Stimulated activated CD4-positive, alpha-beta T cell treated with anti-CD3 and anti-CD28 coated beads, Interleukin-1b, Interleukin-23, amount 100 ng/mL, for 4 hours (primary cell): ENCODE measurements around the gene IFIT2.
"Not testable (repeated sequence)": the region's sequence is repeated elsewhere in the genome, so short reads cannot be mapped to it uniquely, and the experiment has no call there.

ENCODE experiments used
- DNase-seq, 2 donors: peaks; one replicate each; pipeline ENCODE4 v3.0.0-alpha.2; 2020; ENCODE audit warnings: low read depth in 2 of 2

The IFIT2 gene

DNA sequence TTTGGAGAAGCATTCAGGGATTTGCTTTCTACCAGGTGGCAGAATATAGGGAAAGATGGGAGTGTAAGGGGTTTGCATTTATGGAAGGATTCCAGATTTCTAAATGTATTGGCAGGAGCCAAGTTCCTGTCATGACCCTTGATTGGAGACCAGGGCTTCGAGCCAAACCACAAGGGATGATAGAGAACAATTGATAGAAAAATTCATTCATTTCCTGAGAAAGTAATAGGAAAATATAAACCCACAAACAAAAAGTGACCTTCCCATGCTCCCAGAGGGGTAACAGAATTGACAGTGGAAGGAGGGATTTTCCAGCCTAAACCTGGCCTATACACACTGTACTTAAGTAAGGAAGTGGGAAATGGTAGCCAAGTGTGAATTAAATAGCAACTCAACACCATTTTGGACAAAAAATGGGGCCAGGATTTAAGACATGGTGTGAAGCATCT lies 22.4 kb upstream of the IFIT2 start:
- no peak for DNase-seq

DNA sequence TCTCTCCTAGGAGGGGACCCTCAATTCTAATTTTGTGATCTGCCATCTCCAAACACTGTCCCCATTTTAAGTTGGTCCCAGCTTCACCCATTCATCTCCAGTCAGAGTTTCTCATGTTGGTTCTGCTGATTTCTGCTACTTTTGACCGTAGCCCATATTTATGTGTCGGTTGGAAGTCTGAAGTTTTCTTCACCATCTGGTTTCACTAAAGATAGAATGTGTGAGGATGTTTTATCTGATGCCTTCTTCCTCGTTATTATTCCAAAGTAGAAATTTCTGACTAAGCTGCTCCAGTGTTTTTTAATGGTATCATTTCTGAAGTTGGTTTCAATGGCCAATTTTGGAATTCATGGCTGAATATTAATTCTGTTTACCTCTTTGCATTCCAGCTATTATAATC lies 21.3 kb upstream of the IFIT2 start:
- no peak for DNase-seq

DNA sequence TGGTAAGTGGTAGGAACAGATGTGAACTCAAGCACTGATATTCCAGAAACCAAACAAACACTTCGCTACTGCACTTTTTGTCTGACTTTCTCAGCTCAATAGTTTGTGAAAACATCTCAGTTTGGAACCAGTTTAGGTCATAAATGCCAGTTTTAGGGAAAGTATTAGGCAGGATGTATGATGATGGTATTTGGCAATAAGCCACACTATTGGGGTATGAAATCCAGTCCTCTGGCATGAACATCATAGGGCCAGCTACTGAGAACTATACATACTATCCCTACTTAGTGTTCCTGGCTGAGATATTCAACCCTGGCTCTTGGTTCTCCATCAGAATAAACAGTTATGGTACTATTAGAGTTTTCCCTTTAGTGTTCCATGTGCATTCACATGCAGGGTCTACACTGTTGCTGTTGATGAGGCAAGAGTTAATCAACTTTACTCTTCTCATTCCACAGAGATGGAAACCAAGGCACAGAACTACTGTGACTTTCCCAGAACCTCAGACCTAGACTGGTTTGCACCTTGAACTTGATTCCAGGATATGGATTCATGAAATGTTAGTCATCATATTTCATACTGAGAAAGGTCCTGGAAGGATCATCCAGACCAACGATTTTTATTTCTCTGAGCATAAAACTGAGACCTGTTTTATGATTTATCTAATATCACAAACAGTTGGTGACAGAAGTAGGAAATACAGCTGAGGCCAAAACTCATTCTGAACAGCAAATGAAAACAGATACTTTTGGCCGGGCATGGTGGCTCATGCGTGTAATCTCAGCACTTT lies 20.0 kb upstream of the IFIT2 start:
- no peak for DNase-seq

DNA sequence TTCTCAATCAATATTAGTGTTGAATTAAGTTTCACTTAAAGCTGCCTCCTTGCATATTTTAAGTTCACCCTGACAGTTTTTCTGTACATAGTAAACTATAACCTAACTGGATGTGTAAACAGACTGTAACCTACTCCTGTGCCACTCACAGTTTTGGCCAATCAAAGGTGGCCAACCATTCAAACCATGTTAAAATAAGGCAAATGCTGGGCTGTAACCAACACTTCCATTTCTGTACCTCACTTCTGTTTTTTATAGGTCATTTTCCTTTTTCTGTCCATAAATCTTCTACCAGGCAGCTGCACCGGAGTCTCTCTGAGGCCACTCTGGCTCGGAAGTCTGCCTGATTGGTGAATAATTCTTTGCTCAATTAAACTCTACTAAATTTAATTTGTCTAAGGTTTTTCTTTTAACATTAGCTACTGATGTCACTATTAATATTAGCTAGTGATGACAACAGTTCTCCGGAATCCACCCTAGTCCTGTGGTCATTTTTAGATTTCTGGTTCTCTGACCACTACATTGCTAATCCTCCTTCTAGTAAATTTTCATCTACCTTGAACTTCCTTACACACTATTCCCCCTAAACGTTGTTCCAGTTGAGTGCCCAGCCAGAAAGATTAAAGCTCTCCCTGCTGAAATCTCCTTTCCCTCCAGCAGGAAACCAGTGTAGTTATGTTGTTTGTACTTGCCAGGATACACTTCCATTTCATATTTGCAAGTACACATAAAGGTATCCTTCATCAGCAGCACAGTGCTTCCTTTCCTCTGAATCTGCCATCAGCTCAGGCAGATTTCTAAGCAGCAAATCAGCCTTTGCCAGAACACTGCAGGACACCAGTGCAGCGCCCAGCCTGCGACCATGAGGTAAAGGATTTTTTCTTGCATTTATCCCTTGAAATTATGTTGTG lies 18.6 kb upstream of the IFIT2 start:
- no peak for DNase-seq

DNA sequence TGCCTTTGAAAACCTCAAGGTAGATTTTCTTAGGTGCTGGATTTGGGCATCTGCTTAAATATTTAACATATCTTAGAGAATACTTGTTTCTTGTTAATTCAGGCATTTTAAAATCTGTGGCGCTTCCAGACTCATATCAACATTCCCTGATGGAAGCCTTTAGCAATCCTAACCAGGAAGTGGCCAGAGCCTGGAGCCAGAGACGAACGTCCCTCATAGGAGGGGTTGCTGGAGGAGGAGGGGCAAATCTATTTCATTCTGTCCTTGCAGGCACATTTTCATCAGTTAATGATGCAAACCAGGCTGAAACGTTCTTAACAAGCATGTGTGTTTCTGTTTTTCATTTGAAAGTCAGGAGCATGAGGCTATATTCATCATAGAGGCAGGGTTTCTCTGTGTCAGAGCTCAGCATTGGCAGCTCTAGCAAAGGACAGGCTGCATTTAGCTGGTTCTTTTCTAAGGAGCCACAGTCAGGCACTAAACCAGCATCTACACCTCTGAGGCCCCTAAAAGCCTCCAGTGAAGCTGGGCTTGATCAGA lies 17.8 kb upstream of the IFIT2 start:
- DNase-seq, result no peak

DNA sequence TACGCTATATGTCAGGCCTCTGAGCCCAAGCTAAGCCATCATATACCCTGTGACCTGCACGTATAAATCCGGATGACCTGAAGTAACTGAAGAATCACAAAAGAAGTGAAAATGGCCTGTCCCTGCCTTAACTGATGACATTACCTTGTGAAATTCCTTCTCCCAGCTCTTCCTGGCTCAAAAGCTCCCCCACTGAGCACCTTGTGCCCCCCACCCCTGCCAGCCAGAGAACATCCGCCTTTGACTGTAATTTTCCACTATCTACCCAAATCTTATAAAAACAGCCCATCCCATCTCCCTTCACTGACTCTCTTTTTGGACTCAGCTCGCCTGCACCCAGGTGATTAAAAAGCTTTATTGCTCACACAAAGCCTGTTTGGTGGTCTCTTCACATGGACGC lies 17.1 kb upstream of the IFIT2 start:
- DNase-seq, result not testable (repeated sequence)

DNA sequence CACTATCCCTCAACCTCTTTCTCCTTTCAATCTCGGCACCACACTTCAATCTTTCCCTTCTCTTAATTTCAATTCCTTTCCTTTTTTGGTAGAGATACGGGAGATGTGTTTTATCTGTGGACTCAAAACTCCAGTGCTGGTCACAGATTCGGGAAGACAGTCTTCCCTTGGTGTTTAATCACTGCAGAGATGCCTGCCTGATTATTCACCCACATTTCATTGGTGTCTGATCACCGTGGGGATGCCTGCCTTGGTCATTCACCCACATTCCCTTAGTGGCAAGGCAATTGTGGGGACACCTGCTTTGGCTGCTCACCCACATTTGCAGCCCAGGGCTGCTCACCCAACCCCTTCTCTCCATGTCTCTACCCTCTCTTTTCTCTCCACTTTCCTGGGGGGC lies 16.5 kb upstream of the IFIT2 start:
- not testable (repeated sequence) for DNase-seq

DNA sequence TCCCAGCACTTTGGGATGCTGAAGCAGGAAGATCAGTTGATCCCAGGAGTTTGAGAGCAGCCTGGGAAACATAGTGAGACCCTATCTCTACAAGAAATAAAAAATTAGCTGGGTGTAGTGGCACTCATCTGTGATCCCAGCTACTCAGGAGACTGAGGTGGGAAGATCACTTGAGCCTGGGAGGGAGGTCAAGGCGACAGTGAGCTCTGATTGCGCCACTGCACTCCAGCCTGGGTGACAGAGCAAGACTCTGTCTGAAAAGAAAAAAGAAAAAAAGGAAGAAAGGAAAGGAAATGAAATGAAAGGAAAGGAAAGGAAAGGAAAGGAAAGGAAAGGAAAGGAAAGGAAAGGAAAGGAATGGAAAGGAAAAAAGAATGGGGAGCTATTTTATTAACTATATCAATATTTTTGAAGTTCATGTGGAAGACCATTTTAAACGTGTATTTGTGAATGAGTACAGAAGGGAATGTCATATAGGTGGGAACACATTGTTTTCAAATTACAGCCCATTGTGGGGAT lies 7.1 kb upstream of the IFIT2 start:
- DNase-seq, result no peak

DNA sequence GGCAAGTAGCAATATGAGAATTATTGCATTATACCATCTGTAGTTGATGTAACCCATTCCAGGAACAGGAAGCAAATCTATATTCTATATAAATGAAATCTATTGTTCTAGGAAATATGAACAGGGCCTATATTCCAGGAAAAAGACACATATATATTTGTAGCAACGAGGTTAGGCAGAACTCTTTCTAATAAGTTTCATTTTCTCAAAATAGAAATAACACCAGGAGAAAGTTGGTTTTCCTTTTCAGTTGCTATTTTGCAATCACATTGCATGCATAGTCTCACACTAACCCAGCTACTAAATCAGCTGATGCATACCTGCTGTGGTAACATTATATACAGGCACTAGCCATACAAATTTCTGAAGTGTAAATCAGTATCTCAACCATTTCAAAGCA lies 6.2 kb upstream of the IFIT2 start:
- DNase-seq, result no peak

DNA sequence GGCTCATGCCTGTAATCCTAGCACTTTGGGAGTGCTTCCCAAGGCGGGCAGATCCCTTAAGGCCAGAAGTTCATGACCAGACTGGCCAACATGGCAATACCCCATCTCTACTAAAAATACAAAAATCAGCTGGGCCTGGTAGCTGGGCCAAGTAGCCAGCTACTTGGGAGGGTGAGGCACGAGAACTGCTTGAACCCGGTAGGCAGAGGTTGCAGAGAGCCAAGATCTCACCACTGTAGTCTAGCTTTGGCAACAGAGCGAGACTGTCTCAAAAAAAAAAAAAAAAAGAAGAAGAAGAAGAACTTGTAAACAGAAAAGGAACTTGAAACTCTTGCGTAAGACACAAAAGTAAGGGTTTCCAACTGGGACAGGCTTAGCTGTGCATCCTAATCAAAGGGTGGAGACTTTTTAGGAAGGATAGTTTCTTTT lies 5.6 kb upstream of the IFIT2 start:
- DNase-seq, result no peak

DNA sequence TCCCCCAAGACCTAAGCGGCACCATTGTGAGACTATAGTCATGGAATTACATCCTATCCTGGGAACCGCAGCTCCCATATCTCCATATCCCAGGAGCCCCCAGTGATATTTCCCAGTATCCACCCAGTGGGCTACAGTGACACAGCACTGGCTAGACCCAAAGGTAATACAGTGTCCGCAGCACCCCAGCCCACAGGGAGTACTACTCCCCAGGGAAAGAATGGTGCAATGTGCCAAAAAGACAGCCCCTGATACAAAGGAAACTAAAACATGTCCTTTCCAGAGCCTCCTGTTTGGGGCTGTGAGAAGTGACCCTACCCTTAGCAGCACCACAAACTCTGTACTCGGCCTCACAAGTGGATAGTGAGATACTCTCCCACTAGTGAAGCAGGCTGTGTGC lies 4.5 kb upstream of the IFIT2 start:
- no peak for DNase-seq

DNA sequence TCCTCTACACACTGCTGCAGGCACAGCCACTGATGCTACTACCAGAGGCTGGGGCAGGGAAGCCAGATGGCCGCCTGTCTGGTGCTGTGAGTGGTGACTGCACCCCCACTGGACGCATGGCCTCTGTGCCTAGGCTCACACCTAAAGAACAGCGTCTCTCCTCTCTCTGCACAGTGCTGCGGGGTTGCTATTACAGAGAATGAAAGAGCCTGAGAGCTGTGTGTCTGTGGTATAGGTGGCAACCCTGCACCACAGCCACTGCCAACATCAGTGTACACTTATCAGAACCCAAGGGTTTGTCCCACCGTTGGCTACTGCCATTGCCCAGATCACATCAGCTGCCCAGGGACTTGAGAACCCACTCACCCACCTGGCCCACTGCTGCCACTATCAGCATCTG lies 4.1 kb upstream of the IFIT2 start:
- DNase-seq, result no peak

DNA sequence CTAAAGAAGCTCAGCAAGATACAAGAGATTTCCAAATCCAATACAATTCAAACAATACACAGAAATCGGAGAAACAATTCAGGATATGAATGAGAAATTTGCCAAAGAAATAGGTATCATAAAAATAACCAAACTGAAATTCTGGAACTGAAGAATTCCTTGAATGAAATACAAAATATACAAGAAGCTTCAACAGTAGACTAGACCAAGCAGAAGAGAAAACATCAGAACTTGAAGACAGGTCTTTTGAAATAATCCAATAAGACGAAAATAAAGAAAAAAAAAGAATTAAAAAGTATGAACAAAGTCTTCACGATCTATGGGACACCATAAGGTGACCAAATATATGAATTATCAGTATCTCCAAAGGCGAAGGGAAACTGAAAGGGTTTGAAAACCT lies 2.8 kb upstream of the IFIT2 start:
- DNase-seq, result no peak

DNA sequence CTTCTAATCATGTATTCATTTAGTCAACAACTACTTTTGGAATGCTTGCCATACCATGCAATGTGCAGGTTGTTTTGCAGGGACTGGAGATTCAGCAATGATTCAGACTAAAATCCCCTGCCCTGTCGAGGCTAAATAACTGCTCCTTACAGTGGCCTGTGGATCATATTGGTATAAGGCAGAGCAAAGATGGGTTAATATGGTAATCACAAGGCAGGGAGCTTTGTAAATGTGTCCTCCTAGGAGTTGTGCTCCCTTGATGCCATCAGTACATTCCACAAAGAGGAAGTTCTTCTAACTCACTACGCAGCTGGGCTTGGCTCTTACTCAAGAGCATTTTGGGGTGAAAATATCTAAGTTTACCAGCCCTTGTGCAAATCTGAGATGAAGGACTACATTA lies 614 bp upstream of the IFIT2 start:
- no peak for DNase-seq

DNA sequence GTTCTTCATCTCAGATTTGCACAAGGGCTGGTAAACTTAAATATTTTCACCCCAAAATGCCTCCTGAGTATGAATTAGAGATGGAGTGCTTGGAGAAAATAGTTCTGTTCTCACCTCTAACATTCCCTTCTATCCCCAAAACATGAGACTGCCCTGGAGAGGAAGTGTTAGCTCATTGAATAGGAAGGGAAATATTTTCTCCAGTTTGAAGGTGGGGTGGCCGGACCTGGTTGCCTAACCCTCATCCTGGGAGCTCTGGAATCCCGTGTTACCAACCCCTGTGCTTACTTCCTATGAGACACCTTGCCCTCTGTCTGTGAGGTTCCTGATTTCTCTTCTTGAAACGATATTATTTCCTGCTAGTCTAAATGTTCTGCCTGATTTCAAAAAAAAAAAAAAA lies 779 bp downstream of the IFIT2 start:
- no peak for DNase-seq

DNA sequence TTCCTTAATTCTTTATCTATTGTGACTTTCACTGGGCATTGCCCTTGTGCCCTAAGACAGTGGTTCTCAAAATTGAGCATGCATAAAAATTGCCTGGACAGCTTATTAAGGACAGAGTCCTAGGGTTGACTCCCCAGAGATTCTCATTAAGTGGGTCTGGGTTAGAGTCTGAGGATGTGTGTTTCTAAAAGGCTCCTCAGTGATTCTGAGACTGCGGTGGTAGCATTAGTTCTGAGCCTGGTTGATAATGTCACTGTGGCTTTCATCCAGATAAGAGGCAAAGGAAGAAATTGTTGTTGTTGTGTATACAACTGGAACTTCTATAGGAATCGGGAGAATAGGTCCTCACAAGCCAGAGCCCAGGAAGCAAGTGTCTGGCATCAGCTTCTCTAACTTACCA lies 1.3 kb downstream of the IFIT2 start:
- no peak for DNase-seq

DNA sequence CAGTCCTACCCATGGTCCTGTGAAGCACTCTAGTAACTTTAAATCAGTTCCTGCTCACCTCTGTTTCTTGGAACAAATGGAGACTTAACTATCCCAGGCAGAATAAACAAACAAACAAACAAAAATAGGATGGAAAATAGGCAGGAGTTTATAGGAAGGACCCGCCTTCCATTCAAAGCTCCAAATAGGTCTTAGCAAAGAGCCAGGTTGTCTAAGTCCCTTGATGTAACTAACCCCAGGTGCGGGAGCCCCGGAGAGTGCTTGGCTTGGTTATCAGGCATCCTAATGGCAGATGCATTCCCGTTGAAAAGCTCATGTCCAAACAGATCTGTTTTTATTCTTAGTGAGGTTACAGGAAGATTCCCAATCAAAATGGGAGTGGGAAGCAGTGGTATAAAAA lies 2.2 kb downstream of the IFIT2 start:
- DNase-seq, result no peak

DNA sequence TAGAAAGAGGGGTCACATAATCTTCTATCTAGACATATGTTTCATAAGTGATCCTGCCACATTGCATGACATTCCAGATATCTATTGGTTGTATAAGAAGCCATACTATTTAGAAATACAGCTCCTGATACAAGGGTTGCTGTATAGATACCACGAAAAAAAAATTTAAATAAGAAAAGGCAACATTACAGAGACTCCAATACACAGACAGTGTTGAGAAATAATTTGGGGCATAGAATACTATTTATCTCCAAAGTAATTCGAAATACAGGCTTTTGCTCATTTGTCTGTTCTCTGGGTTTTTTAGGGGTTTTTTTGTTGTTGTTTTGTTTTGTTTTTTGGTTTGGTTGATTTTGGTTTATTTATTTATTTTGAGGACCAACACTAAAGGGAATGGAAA lies 2.6 kb downstream of the IFIT2 start:
- DNase-seq, result no peak

DNA sequence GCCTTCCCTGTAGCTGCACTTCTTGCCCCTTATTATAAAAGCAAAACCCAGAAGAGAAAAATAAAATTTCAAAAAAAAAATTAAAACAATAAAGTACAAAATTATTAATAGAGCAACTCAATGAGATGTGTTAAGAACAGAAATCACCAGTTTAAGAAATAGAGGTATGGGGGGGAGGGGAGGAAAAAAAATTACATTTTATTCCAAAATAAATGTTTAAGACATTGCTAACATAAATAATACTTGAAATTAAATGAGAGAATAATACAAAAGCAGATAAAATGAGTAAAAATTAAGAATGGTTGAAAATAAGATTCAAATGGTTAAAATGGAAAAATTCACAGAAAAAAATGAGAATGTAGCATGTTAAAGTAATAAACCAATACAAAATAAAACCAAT lies 3.1 kb downstream of the IFIT2 start:
- no peak for DNase-seq

DNA sequence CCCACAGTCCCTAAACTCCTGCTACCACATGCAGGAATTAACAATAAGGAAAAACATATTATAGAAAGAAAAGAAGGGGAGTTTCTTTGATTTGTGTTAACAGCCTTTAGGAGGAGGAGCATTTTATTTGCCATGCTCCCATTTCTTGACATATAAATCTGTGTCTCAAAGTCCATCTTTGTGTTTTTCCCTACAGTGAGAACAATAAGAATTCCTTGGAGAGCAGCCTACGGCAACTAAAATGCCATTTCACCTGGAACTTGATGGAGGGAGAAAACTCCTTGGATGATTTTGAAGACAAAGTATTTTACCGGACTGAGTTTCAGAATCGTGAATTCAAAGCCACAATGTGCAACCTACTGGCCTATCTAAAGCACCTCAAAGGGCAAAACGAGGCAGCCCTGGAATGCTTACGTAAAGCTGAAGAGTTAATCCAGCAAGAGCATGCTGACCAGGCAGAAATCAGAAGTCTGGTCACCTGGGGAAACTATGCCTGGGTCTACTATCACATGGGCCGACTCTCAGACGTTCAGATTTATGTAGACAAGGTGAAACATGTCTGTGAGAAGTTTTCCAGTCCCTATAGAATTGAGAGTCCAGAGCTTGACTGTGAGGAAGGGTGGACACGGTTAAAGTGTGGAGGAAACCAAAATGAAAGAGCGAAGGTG lies 4.1 kb downstream of the IFIT2 start:
- DNase-seq, result no peak

DNA sequence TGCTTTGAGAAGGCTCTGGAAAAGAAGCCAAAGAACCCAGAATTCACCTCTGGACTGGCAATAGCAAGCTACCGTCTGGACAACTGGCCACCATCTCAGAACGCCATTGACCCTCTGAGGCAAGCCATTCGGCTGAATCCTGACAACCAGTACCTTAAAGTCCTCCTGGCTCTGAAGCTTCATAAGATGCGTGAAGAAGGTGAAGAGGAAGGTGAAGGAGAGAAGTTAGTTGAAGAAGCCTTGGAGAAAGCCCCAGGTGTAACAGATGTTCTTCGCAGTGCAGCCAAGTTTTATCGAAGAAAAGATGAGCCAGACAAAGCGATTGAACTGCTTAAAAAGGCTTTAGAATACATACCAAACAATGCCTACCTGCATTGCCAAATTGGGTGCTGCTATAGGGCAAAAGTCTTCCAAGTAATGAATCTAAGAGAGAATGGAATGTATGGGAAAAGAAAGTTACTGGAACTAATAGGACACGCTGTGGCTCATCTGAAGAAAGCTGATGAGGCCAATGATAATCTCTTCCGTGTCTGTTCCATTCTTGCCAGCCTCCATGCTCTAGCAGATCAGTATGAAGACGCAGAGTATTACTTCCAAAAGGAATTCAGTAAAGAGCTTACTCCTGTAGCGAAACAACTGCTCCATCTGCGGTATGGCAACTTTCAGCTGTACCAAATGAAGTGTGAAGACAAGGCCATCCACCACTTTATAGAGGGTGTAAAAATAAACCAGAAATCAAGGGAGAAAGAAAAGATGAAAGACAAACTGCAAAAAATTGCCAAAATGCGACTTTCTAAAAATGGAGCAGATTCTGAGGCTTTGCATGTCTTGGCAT lies 4.8 kb downstream of the IFIT2 start:
- no peak for DNase-seq
